Suprapubic skin (tissue), 4 donors: ENCODE measurements around the gene ADAMTS8. TPM values are rescaled to one million over a fixed set of nuclear protein-coding genes. Genes with fewer than 3 reads are reported as not detected.

Source experiments
- DNase-seq, 2 donors: peaks; one replicate each; pipeline ENCODE4 v3.0.0-alpha.2; 2019; ENCODE audit warnings: low spot score in 2 of 2
- H3K27ac ChIP-seq: fragments of 200-600 bp; sonication (generic); one replicate; pipeline ENCODE4 v1.5.1; 2019
- H3K27me3 ChIP-seq: fragments of 200-600 bp; sonication (generic); one replicate; pipeline ENCODE4 v1.5.1; 2019
- H3K36me3 ChIP-seq: fragments of 200-600 bp; sonication (generic); one replicate; pipeline ENCODE4 v1.5.1; 2019
- H3K4me1 ChIP-seq: fragments of 200-600 bp; sonication (generic); one replicate; pipeline ENCODE4 v1.5.1; 2019
- H3K4me3 ChIP-seq: fragments of 200-600 bp; sonication (generic); one replicate; pipeline ENCODE4 v1.5.1; 2019; ENCODE audit warnings: mild to moderate bottlenecking
- H3K9me3 ChIP-seq: fragments of 200-600 bp; sonication (generic); one replicate; pipeline ENCODE4 v1.5.1; 2019
- CTCF ChIP-seq, 2 donors: fragments of 200-600 bp in 1 of 2; fragments of 450-650 bp in 1 of 2; sonication (generic) in 1 of 2; IDR thresholded peaks; one replicate each; pipeline ENCODE4 v1.5.1; 2016 to 2019; ENCODE audit warnings: antibody characterized with exemption in 2 of 2, mild to moderate bottlenecking in 1 of 2, moderate library complexity in 1 of 2
- EP300 ChIP-seq: sonication (generic); formaldehyde crosslinking; IDR thresholded peaks from one replicate; pipeline ENCODE4 v1.6.1; 2017; ENCODE audit warnings: antibody characterized with exemption
- POLR2A ChIP-seq, 2 donors: fragments of 450-650 bp; IDR thresholded peaks; one replicate each; pipeline ENCODE4 v1.6.1; 2017; ENCODE audit warnings: antibody characterized with exemption in 2 of 2, mild to moderate bottlenecking in 2 of 2, moderate library complexity in 2 of 2
- POLR2AphosphoS5 ChIP-seq, 3 donors: sonication (generic); formaldehyde crosslinking; IDR thresholded peaks; one replicate each; pipeline ENCODE4 v1.6.1; 2017; ENCODE audit warnings: antibody characterized with exemption in 3 of 3
- WGBS: methylation state at CpG from one replicate; pipeline ENCODE4 v1.1.5; 2018; 5-methylcytosine and 5-hydroxymethylcytosine counted together
- total RNA-seq, 4 donors: library from RNA; depleted of rRNA; stranded (reverse); fragments of >200 nt; gene quantifications; one replicate each; pipeline ENCODE4 v1.1.0, GENCODE V29; 2016

ADAMTS8 gene
- total RNA-seq, 4 donors from 2014 or later = 0.30 to 0.72 (median 0.65) TPM

- Histone ChIP-seq H3K9me3 (no peaks in the 10 kb centered on the region), H3K36me3 (peaks cover 23% of the 10 kb centered on the region), H3K27ac (no peak overlapping the region), H3K4me3 (no peak overlapping the region), H3K4me1 (no peaks in the 10 kb centered on the region), H3K27me3 (no peaks in the 10 kb centered on the region)
- WGBS = 87% methylated on average over 8 of the region's 11 CpGs
- peak in 1 of 2 donors; percentile 45 for DNase-seq
- TF ChIP-seq POLR2A (IDR thresholded peaks at IDR 0.05) = no peak
- no peak for TF ChIP-seq CTCF (IDR thresholded peaks at IDR 0.05)
- no peak for TF ChIP-seq POLR2AphosphoS5 (IDR thresholded peaks at IDR 0.05)
- TF ChIP-seq EP300 = no peak
Observed at GRCh38 chr11:130471731-130472433, 43.5 kb upstream of the ADAMTS8 start.

GRCh38 chr11:130470832-130471706, 42.7 kb upstream of the ADAMTS8 start:
- WGBS = 93% methylated on average over 19 of the region's 20 CpGs
- no peaks in the 10 kb centered on the region for H3K9me3 ChIP-seq
- H3K36me3 ChIP-seq = peaks cover 23% of the 10 kb centered on the region
- no peak overlapping the region for H3K4me3 ChIP-seq
- TF ChIP-seq POLR2A (IDR thresholded peaks at IDR 0.05) = no peak
- no peak for TF ChIP-seq CTCF (IDR thresholded peaks at IDR 0.05)
- no peak for TF ChIP-seq EP300
- TF ChIP-seq POLR2AphosphoS5 (IDR thresholded peaks at IDR 0.05) = no peak
- H3K27me3 ChIP-seq = no peaks in the 10 kb centered on the region
- H3K4me1 ChIP-seq = no peaks in the 10 kb centered on the region
- DNase-seq = peak in 1 of 2 donors; percentile 54
- H3K27ac ChIP-seq = no peak overlapping the region

- H3K36me3 ChIP-seq = peaks cover 23% of the 10 kb centered on the region
- H3K27me3 ChIP-seq = no peaks in the 10 kb centered on the region
- 83% methylated on average over 5 of the region's 6 CpGs for WGBS
- H3K27ac ChIP-seq = no peak overlapping the region
- no peak overlapping the region for H3K4me3 ChIP-seq
- H3K9me3 ChIP-seq = no peaks in the 10 kb centered on the region
- DNase-seq = peak in 1 of 2 donors; percentile 65
- H3K4me1 ChIP-seq = no peaks in the 10 kb centered on the region
- TF ChIP-seq CTCF (IDR thresholded peaks at IDR 0.05) (no peak), EP300 (no peak), POLR2A (IDR thresholded peaks at IDR 0.05) (no peak), POLR2AphosphoS5 (IDR thresholded peaks at IDR 0.05) (no peak)
Observed at GRCh38 chr11:130469181-130469580, 40.8 kb upstream of the ADAMTS8 start.

- no peaks in the 10 kb centered on the region for H3K9me3 ChIP-seq
- H3K4me3 ChIP-seq = no peak overlapping the region
- WGBS = 82% methylated on average over 10 of the region's 10 CpGs
- DNase-seq = no peak
- H3K27ac ChIP-seq = no peak overlapping the region
- no peak for TF ChIP-seq EP300
- no peaks in the 10 kb centered on the region for H3K27me3 ChIP-seq
- peaks cover 22% of the 10 kb centered on the region for H3K36me3 ChIP-seq
- no peaks in the 10 kb centered on the region for H3K4me1 ChIP-seq
Observed at GRCh38 chr11:130467116-130467900, 38.9 kb upstream of the ADAMTS8 start.

GRCh38 chr11:130465263-130465662, 36.9 kb upstream of the ADAMTS8 start:
- H3K27me3 ChIP-seq = no peaks in the 10 kb centered on the region
- WGBS = 98% methylated on average over 5 of the region's 5 CpGs

More at GRCh38 chr11:130465263-130465662, 36.9 kb upstream of the ADAMTS8 start:
- no peaks in the 10 kb centered on the region for H3K9me3 ChIP-seq
- no peak overlapping the region for H3K4me3 ChIP-seq
- no peak overlapping the region for H3K27ac ChIP-seq
- no peaks in the 10 kb centered on the region for H3K4me1 ChIP-seq
- TF ChIP-seq POLR2AphosphoS5 (IDR thresholded peaks at IDR 0.05) (no peak), EP300 (no peak), POLR2A (IDR thresholded peaks at IDR 0.05) (no peak), CTCF (IDR thresholded peaks at IDR 0.05) (no peak)
- H3K36me3 ChIP-seq = peaks cover 12% of the 10 kb centered on the region
- no peak for DNase-seq
